ENCODE data around the gene SLC6A2. TPM values are rescaled to one million over a fixed set of nuclear protein-coding genes. Genes with fewer than 3 reads are reported as not detected.

Gene SLC6A2
- total RNA-seq, 1 donor from 2014 or later = not detected

GRCh38 chr16:55735120-55735781, 79.5 kb downstream of the SLC6A2 start:
- Mint-ChIP-seq H3K36me3 (ENCODE audit: low read depth) (no peaks in the 10 kb centered on the region), H3K4me1 (no peaks in the 10 kb centered on the region), H3K4me3 (no peak overlapping the region), H3K9me3 (no peaks in the 10 kb centered on the region), H3K27ac (no peak overlapping the region), H3K27me3 (peaks cover 12% of the 10 kb centered on the region)
- DNase-seq = no peak
- intact Hi-C loops (cut with micrococcal nuclease) = no loop called here
- TF ChIP-seq, protein P1, sequence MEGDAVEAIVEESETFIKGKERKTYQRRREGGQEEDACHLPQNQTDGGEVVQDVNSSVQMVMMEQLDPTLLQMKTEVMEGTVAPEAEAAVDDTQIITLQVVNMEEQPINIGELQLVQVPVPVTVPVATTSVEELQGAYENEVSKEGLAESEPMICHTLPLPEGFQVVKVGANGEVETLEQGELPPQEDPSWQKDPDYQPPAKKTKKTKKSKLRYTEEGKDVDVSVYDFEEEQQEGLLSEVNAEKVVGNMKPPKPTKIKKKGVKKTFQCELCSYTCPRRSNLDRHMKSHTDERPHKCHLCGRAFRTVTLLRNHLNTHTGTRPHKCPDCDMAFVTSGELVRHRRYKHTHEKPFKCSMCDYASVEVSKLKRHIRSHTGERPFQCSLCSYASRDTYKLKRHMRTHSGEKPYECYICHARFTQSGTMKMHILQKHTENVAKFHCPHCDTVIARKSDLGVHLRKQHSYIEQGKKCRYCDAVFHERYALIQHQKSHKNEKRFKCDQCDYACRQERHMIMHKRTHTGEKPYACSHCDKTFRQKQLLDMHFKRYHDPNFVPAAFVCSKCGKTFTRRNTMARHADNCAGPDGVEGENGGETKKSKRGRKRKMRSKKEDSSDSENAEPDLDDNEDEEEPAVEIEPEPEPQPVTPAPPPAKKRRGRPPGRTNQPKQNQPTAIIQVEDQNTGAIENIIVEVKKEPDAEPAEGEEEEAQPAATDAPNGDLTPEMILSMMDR (IDR thresholded peaks at IDR 0.05) = no peak
- CTCF ChIA-PET = no interaction called here
- no peak for ATAC-seq (ENCODE audit: low read depth)
- POLR2A ChIA-PET = no interaction called here

- TF ChIP-seq, protein P1 (IDR thresholded peaks at IDR 0.05) = no peak
- intact Hi-C loops (cut with micrococcal nuclease) = no loop called here
- ATAC-seq (ENCODE audit: low read depth) (no peak), DNase-seq (no peak)
- Mint-ChIP-seq H3K4me1 (no peaks in the 10 kb centered on the region), H3K27me3 (peaks cover 12% of the 10 kb centered on the region), H3K9me3 (no peaks in the 10 kb centered on the region), H3K4me3 (no peak overlapping the region), H3K36me3 (ENCODE audit: low read depth) (no peaks in the 10 kb centered on the region), H3K27ac (no peak overlapping the region)
- CTCF ChIA-PET = no interaction called here
- POLR2A ChIA-PET = no interaction called here
Observed at GRCh38 chr16:55736671-55737070, 80.9 kb downstream of the SLC6A2 start.

DNA sequence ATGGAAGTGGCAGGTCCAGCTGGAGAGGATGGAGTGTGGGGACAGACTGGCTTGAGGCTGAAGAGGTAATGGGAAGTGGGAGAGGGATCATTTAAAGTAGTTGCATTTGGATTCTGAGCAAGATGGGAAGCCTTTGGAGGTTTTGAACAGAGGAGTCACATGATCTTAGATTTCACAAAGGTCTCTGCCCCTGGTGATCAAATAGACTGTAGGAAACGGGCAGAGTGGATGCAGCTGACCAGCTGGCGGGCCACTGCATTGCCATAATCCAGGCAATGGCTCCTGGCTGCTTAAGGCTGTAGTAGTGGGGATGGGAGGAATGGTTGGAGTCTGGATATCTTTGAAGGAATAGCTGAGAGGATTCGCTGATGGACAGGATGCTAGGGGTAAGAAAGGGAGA, 81.5 kb downstream of the SLC6A2 start:
- TF ChIP-seq, protein P1 (IDR thresholded peaks at IDR 0.05) = no peak
- ChIA-PET CTCF (no interaction called here), POLR2A (no interaction called here)
- Mint-ChIP-seq H3K27ac (no peak overlapping the region), H3K36me3 (ENCODE audit: low read depth) (no peaks in the 10 kb centered on the region), H3K4me1 (no peaks in the 10 kb centered on the region), H3K9me3 (no peaks in the 10 kb centered on the region), H3K4me3 (no peak overlapping the region), H3K27me3 (peaks cover 12% of the 10 kb centered on the region)
- no peak for DNase-seq
- no peak for ATAC-seq (ENCODE audit: low read depth)
- intact Hi-C loops (cut with micrococcal nuclease) = no loop called here

DNA sequence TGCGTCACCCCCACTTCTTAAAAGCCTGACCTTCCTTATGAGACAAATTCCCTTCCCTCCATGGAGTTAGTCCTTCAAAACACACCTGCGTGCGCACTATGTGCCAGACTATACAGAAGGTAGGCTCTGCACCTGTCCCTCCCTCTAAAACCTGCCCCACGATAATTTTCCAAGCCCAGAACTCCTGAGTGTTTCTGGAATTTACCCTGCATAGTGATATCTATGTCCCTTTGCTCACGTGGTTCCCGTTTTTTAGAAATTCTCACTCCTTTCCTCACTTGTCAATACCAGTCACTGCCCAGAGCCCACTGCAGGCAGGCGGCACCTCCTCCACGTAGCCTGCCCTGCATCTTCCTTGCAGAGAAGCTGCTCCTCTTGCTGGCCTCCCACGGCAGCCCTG, 82.2 kb downstream of the SLC6A2 start:
- intact Hi-C loops (cut with micrococcal nuclease) = no loop called here
- DNase-seq (no peak), ATAC-seq (ENCODE audit: low read depth) (no peak)
- ChIA-PET CTCF (no interaction called here), POLR2A (no interaction called here)
- peaks cover 14% of the 10 kb centered on the region for H3K27me3 Mint-ChIP-seq
- H3K4me3 Mint-ChIP-seq = no peak overlapping the region
- no peaks in the 10 kb centered on the region for H3K9me3 Mint-ChIP-seq
- no peaks in the 10 kb centered on the region for H3K4me1 Mint-ChIP-seq
- no peak overlapping the region for H3K27ac Mint-ChIP-seq
- H3K36me3 Mint-ChIP-seq (ENCODE audit: low read depth) = no peaks in the 10 kb centered on the region
- TF ChIP-seq, protein P1 (IDR thresholded peaks at IDR 0.05) = no peak

GRCh38 chr16:55746081-55746480, 90.3 kb downstream of the SLC6A2 start:
- POLR2A ChIA-PET = no interaction called here

More at GRCh38 chr16:55746081-55746480, 90.3 kb downstream of the SLC6A2 start:
- Mint-ChIP-seq H3K27ac (no peak overlapping the region), H3K36me3 (ENCODE audit: low read depth) (no peaks in the 10 kb centered on the region), H3K4me1 (no peaks in the 10 kb centered on the region), H3K9me3 (no peaks in the 10 kb centered on the region), H3K4me3 (no peak overlapping the region), H3K27me3 (peaks cover 15% of the 10 kb centered on the region)
- no peak for ATAC-seq (ENCODE audit: low read depth)
- CTCF ChIA-PET = no interaction called here
- intact Hi-C loops (cut with micrococcal nuclease) = no loop called here
- DNase-seq = no peak
- TF ChIP-seq, protein P1 (IDR thresholded peaks at IDR 0.05) = no peak

Data from activated B cell treated with CpG ODN at 0.5 μM for 24 hours (primary cell).